NCI-H1436 treated with DMSO at 0.1 percent for 48 hours (cell line): ENCODE data around the gene KRT24.

Experiments used
- DNase-seq: peaks from one replicate; lab custom pipeline; 2025; lab: John Stamatoyannopoulos, UW

The KRT24 gene

GRCh38 chr17:40694584-40694983, 9.0 kb downstream of the KRT24 start:
- DNase-seq = no peak

- no peak for DNase-seq
Observed at GRCh38 chr17:40687106-40687505, 16.4 kb downstream of the KRT24 start.

- DNase-seq = no peak
Observed at GRCh38 chr17:40686192-40686591, 17.4 kb downstream of the KRT24 start.

GRCh38 chr17:40680998-40681397, 22.6 kb downstream of the KRT24 start:
- DNase-seq = no peak

GRCh38 chr17:40679523-40679907, 24.0 kb downstream of the KRT24 start:
- no peak for DNase-seq

- DNase-seq = no peak
Observed at GRCh38 chr17:40678902-40679522, 24.5 kb downstream of the KRT24 start.

GRCh38 chr17:40675905-40676304, 27.6 kb downstream of the KRT24 start:
- DNase-seq = no peak

GRCh38 chr17:40672654-40673053, 30.9 kb downstream of the KRT24 start:
- no peak for DNase-seq

GRCh38 chr17:40671282-40671681, 32.3 kb downstream of the KRT24 start:
- no peak for DNase-seq

GRCh38 chr17:40666331-40666730, 37.2 kb downstream of the KRT24 start:
- DNase-seq = no peak

- no peak for DNase-seq
Observed at GRCh38 chr17:40664582-40665333, 38.8 kb downstream of the KRT24 start, which contains the start of gene KRT222. Gene KRT222, minus strand, starts transcription at chr17:40665177. Its CDS starts 78 bp downstream, at chr17:40665099.

GRCh38 chr17:40663252-40663651, 40.3 kb downstream of the KRT24 start:
- DNase-seq = no peak

GRCh38 chr17:40659911-40660310, 43.6 kb downstream of the KRT24 start:
- no peak for DNase-seq

- DNase-seq = no peak
Observed at GRCh38 chr17:40658396-40658795, 45.2 kb downstream of the KRT24 start.

GRCh38 chr17:40651939-40652338, 51.6 kb downstream of the KRT24 start:
- DNase-seq = no peak

GRCh38 chr17:40648384-40648968, 55.1 kb downstream of the KRT24 start:
- DNase-seq = no peak
